SK-N-SH (cell line): ENCODE data around the gene BLVRA. TPM values are rescaled to one million over a fixed set of nuclear protein-coding genes. Genes with fewer than 3 reads are reported as not detected.

Experiments used
- CTCF ChIA-PET: fragments of 300-600, 350-600 bp; formaldehyde crosslinking; extraction: SDS; loops from one replicate; lab custom pipeline; 2021; lab: Yijun Ruan, JAX
- POLR2A ChIA-PET: fragments of 350-600 bp; sonication (Branson Sonifier 250); formaldehyde crosslinking; extraction: SDS; loops from one replicate; lab custom pipeline; 2020; ENCODE audit warnings: antibody characterized with exemption, inconsistent platforms; lab: Yijun Ruan, JAX
- DNase-seq: peaks from one replicate; pipeline ENCODE4 v3.0.0; 2012
- H2AFZ ChIP-seq: fragments of 200-600 bp; sonication (generic); 2 replicates; pipeline ENCODE4 v1.8.1; 2016; ENCODE audit warnings: antibody characterized with exemption, mild to moderate bottlenecking, low read depth
- H3F3A ChIP-seq: fragments of 200-600 bp; sonication (generic); replicated peaks from 2 replicates; pipeline ENCODE3; 2016; ENCODE audit warnings: antibody characterized with exemption, mild to moderate bottlenecking; ENCODE audit not compliant: insufficient read depth
- H3K27ac ChIP-seq, 2 experiments: fragments of 200-500 bp in 1 of 2; fragments of 200-600 bp in 1 of 2; sonication (Bioruptor generic) in 1 of 2; sonication (generic), shearing (Covaris generic) in 1 of 2; 2 replicates each; pipeline versions ENCODE4 v1.5.1 to v1.6.1; 2014 to 2016; ENCODE audit warnings: low read depth in 2 of 2, inconsistent platforms in 1 of 2, low read length in 1 of 2, mild to moderate bottlenecking in 1 of 2, mixed read lengths in 1 of 2
- H3K27me3 ChIP-seq: fragments of 200-600 bp; sonication (generic), shearing (Covaris generic); 2 replicates; pipeline ENCODE4 v1.6.1; 2016; ENCODE audit warnings: mixed run types; ENCODE audit not compliant: insufficient read depth
- H3K36me3 ChIP-seq, 2 experiments: fragments of 200-500 bp in 1 of 2; fragments of 200-600 bp in 1 of 2; sonication (Bioruptor generic) in 1 of 2; sonication (generic) in 1 of 2; replicated peaks in 1 of 2; 2 replicates each; pipeline versions ENCODE3 to v1.5.1; 2014 to 2016; ENCODE audit warnings: low read length in 1 of 2, mild to moderate bottlenecking in 1 of 2; ENCODE audit not compliant: insufficient read depth in 2 of 2, control insufficient read depth in 1 of 2
- H3K4me1 ChIP-seq, 2 experiments: fragments of 200-500 bp in 1 of 2; fragments of 200-600 bp in 1 of 2; sonication (Bioruptor generic) in 1 of 2; sonication (generic), shearing (Covaris generic) in 1 of 2; 2 replicates each; pipeline versions ENCODE4 v1.5.1 to v1.6.1; 2014 to 2016; ENCODE audit warnings: low read depth in 1 of 2, low read length in 1 of 2, mixed run types in 1 of 2; ENCODE audit not compliant: insufficient read depth in 2 of 2, control insufficient read depth in 1 of 2
- H3K4me2 ChIP-seq: fragments of 200-600 bp; sonication (generic), shearing (Covaris generic); 2 replicates; pipeline ENCODE4 v1.6.1; 2017; ENCODE audit warnings: mixed run types
- H3K4me3 ChIP-seq, 2 experiments: fragments of 200-500 bp in 1 of 2; fragments of 200-600 bp in 1 of 2; sonication (Bioruptor generic) in 1 of 2; sonication (generic), shearing (Covaris generic) in 1 of 2; 2 replicates each; pipeline versions ENCODE4 v1.5.1 to v1.8.1; 2014 to 2016; ENCODE audit warnings: low read depth in 2 of 2, inconsistent platforms in 1 of 2, low read length in 1 of 2, mild to moderate bottlenecking in 1 of 2, mixed read lengths in 1 of 2, moderate library complexity in 1 of 2
- H3K79me2 ChIP-seq: fragments of 200-600 bp; sonication (generic); 2 replicates; pipeline ENCODE4 v1.8.1; 2017; ENCODE audit warnings: mild to moderate bottlenecking; ENCODE audit not compliant: insufficient read depth
- H3K9ac ChIP-seq: fragments of 200-600 bp; sonication (generic); 2 replicates; pipeline ENCODE4 v1.6.1; 2017; ENCODE audit warnings: mixed run types
- H3K9me2 ChIP-seq: fragments of 200-600 bp; sonication (generic); 2 replicates; pipeline ENCODE4 v1.6.1; 2017; ENCODE audit warnings: mixed run types
- H3K9me3 ChIP-seq: fragments of 200-600 bp; sonication (generic); 2 replicates; pipeline ENCODE4 v1.6.1; 2017; ENCODE audit warnings: mixed run types, mild to moderate bottlenecking, moderate library complexity
- H4K20me1 ChIP-seq: fragments of 200-600 bp; sonication (generic); 2 replicates; pipeline ENCODE4 v1.6.1; 2017; ENCODE audit warnings: mild to moderate bottlenecking, mixed run types; ENCODE audit not compliant: insufficient read depth
- CHD2 ChIP-seq: fragments of 150-350 bp; IDR thresholded peaks from 2 replicates; pipeline ENCODE4 v1.6.1; 2018; ENCODE audit warnings: low read length; ENCODE audit not compliant: partially characterized antibody
- FOSL2 ChIP-seq: IDR thresholded peaks from 2 replicates; pipeline ENCODE4 v1.4.0; 2012; ENCODE audit warnings: low read depth, mild to moderate bottlenecking, moderate library complexity, borderline replicate concordance
- FOXJ3 ChIP-seq: sonication (generic); formaldehyde crosslinking; IDR thresholded peaks from 2 replicates; pipeline ENCODE4 v1.5.1; 2020; ENCODE audit warnings: mild to moderate bottlenecking, missing genetic modification reagents
- GABPA ChIP-seq: IDR thresholded peaks from 2 replicates; pipeline ENCODE4 v1.4.0; 2012; ENCODE audit warnings: low read depth, mild to moderate bottlenecking
- IRF3 ChIP-seq: fragments of 150-350 bp; IDR thresholded peaks from 2 replicates; pipeline ENCODE4 v1.6.1; 2016; ENCODE audit warnings: mild to moderate bottlenecking, low read depth, low read length
- MAX ChIP-seq: IDR thresholded peaks from 2 replicates; pipeline ENCODE4 v1.4.0; 2012; ENCODE audit warnings: low read depth
- NRF1 ChIP-seq: IDR thresholded peaks from 2 replicates; pipeline ENCODE4 v1.6.1; 2012; ENCODE audit warnings: low read depth, mild to moderate bottlenecking, low read length
- PBX3 ChIP-seq: IDR thresholded peaks from 2 replicates; pipeline ENCODE4; 2012
- RAD21 ChIP-seq: IDR thresholded peaks from 2 replicates; pipeline ENCODE4 v1.6.1; 2012; ENCODE audit warnings: mild to moderate bottlenecking, low read length
- SIN3A ChIP-seq: IDR thresholded peaks from 2 replicates; pipeline ENCODE4 v1.6.1; 2012; ENCODE audit warnings: low read depth, mild to moderate bottlenecking, low read length, moderate library complexity, borderline replicate concordance
- TCF12 ChIP-seq: IDR thresholded peaks from 2 replicates; pipeline ENCODE4 v1.4.0; 2012
- ZBTB33 ChIP-seq: IDR thresholded peaks from 2 replicates; pipeline ENCODE4 v1.4.0; 2012; ENCODE audit warnings: low read depth, borderline replicate concordance
- WGBS: methylation state at CpG from one replicate; pipeline ENCODE4 v1.1.6; 2017; ENCODE audit warnings: low lambda C conversion rate; 5-methylcytosine and 5-hydroxymethylcytosine counted together
- polyA plus RNA-seq, 3 experiments: library from polyadenylated mRNA; depleted of rRNA; stranded (reverse); fragments of >200 nt; gene quantifications; 2 replicates each; pipeline ENCODE4 v1.2.3, GENCODE V29; 2012

BLVRA gene
- polyA plus RNA-seq, 1 of the 3 experiments (the other 2 are of a cell fraction), result 123 TPM

- Histone ChIP-seq H3K36me3 (no peaks in the 10 kb centered on the region), H3K4me1 (peaks cover 0 to 6% of the 10 kb centered on the region in 2 experiments; a peak in 1 of 4 replicates), H3K9me2 (no peaks in the 10 kb centered on the region), H3K9ac (no peak overlapping the region), H3K27me3 (0 out of 2 replicates have a peak, but pooled peaks cover 5% of the 10 kb centered on the region), H4K20me1 (no peaks in the 10 kb centered on the region), H3K4me2 (no peak overlapping the region), H3K9me3 (no peaks in the 10 kb centered on the region), H3F3A (no peaks in the 10 kb centered on the region), H2AFZ (no peak overlapping the region), H3K4me3 (no peak overlapping the region), H3K27ac (no peak overlapping the region), H3K79me2 (no peaks in the 10 kb centered on the region)
- WGBS, result 49% methylated on average over 2 of the region's 2 CpGs
- DNase-seq, result no peak
- ChIA-PET CTCF (interaction anchor here (0.6 to 5.9 kb wide), 7 partner anchors 9 to 922 kb away, joined by 3 to 83 read pairs (median 4); partner anchors contain the start of gene STK17A), POLR2A (interaction anchor here (0.6 to 1.3 kb wide), 3 partner anchors 16 to 90 kb away, joined by 3 to 5 read pairs (median 4); partner anchors contain the start of gene MRPS24)
- no peak for TF ChIP-seq TCF12
- no peak for TF ChIP-seq FOSL2
- TF ChIP-seq MAX, result no peak
These were observed 90.6 kb downstream of the BLVRA start for GRCh38 chr7:43849047-43849446.

GRCh38 chr7:43850348-43851116, 92.1 kb downstream of the BLVRA start:
- Histone ChIP-seq H3K9me3 (no peaks in the 10 kb centered on the region), H3F3A (no peaks in the 10 kb centered on the region), H3K27ac (no peak overlapping the region), H3K9ac (no peak overlapping the region), H3K4me2 (no peak overlapping the region), H2AFZ (no peak overlapping the region), H3K36me3 (no peaks in the 10 kb centered on the region), H3K9me2 (no peaks in the 10 kb centered on the region), H3K79me2 (no peaks in the 10 kb centered on the region), H3K4me1 (peaks cover 0 to 6% of the 10 kb centered on the region in 2 experiments; a peak in 1 of 4 replicates), H3K27me3 (0 out of 2 replicates have a peak, but pooled peaks cover 5% of the 10 kb centered on the region), H4K20me1 (no peaks in the 10 kb centered on the region), H3K4me3 (no peak overlapping the region)
- ChIA-PET CTCF (interaction anchor here (0.6 to 6.3 kb wide), 5 partner anchors 12 to 396 kb away, joined by 3 to 83 read pairs (median 10); partner anchors contain the start of gene STK17A), POLR2A (interaction anchor here (0.6 kb wide), 1 partner anchor 23 kb away, joined by 3 read pairs; no protein-coding TSS in a partner anchor)
- WGBS, result 89% methylated on average over 5 of the region's 5 CpGs
- DNase-seq, result no peak
- TF ChIP-seq GABPA (no peak), IRF3 (no peak), FOXJ3 (CRISPR knock-in tag) (no peak), NRF1 (no peak), ZBTB33 (no peak), PBX3 (no peak), SIN3A (no peak), RAD21 (no peak), CHD2 (no peak)
